IMR-90 (cell line): ENCODE data around the gene ATP2C2. TPM values are rescaled to one million over a fixed set of nuclear protein-coding genes. Genes with fewer than 3 reads are reported as not detected.

ENCODE experiments used
- ATAC-seq: fragments of 200-7000 bp; cut with Tn5 transposase; 2 replicates; pipeline ENCODE4 v1.9.1; 2020; ENCODE audit warnings: low read depth, mild to moderate bottlenecking, moderate library complexity
- BruUV-seq: library from RNA; stranded (reverse); fragments of 400-500 nt; replicated peaks from 2 replicates; lab custom pipeline; 2021; lab: Mats Ljungman, UMichigan
- CTCF ChIA-PET: fragments of 300-600 bp; formaldehyde crosslinking; extraction: SDS; loops from one replicate; lab custom pipeline; 2021; ENCODE audit warnings: antibody characterized with exemption; lab: Yijun Ruan, JAX
- POLR2A ChIA-PET: fragments of 300-600 bp; sonication (Branson Sonifier 250); formaldehyde crosslinking; loops from one replicate; lab custom pipeline; 2022; ENCODE audit warnings: antibody characterized with exemption; ENCODE audit not compliant: unreplicated experiment; lab: Charles Lee
- DNase-seq: peaks from one replicate; pipeline ENCODE4 v3.0.0; 2013
- H2AFZ ChIP-seq: replicated peaks from 2 replicates; pipeline ENCODE3; 2013; ENCODE audit warnings: low read length, mild to moderate bottlenecking; ENCODE audit not compliant: poor library complexity
- H2AK5ac ChIP-seq: 2 replicates; pipeline ENCODE4 v1.6.1; 2013; ENCODE audit warnings: low read depth, low read length, inconsistent platforms
- H2AK9ac ChIP-seq: replicated peaks from 2 replicates; pipeline ENCODE3; 2013; ENCODE audit warnings: mild to moderate bottlenecking, low read depth, low read length, moderate library complexity; ENCODE audit not compliant: poor library complexity
- H2BK120ac ChIP-seq: 2 replicates; pipeline ENCODE4 v1.6.1; 2013; ENCODE audit warnings: low read depth, low read length, inconsistent platforms
- H2BK15ac ChIP-seq: 3 replicates; pipeline ENCODE4 v1.6.1; 2013; ENCODE audit warnings: low read depth, low read length, inconsistent platforms
- H2BK20ac ChIP-seq: 2 replicates; pipeline ENCODE4 v1.6.1; 2013; ENCODE audit warnings: low read depth, mild to moderate bottlenecking, inconsistent platforms, low read length, moderate library complexity
- H2BK5ac ChIP-seq: 2 replicates; pipeline ENCODE4 v1.6.1; 2013; ENCODE audit warnings: mild to moderate bottlenecking, low read depth, low read length, inconsistent platforms; ENCODE audit not compliant: poor library complexity, severe bottlenecking
- H3K14ac ChIP-seq: replicated peaks from 2 replicates; pipeline ENCODE4 v1.6.1; 2013; ENCODE audit warnings: low read depth, low read length, inconsistent platforms
- H3K18ac ChIP-seq: 2 replicates; pipeline ENCODE4 v1.6.1; 2013; ENCODE audit warnings: low read depth, low read length, control low read depth
- H3K23ac ChIP-seq: 2 replicates; pipeline ENCODE4 v1.6.1; 2013; ENCODE audit warnings: low read depth, low read length, inconsistent platforms
- H3K27ac ChIP-seq: 2 replicates; pipeline ENCODE4 v1.5.1; 2013; ENCODE audit warnings: mild to moderate bottlenecking, control low read depth, low read length; ENCODE audit not compliant: insufficient read depth
- H3K27me3 ChIP-seq: 2 replicates; pipeline ENCODE4 v1.6.1; 2013; ENCODE audit warnings: low read length; ENCODE audit not compliant: control insufficient read depth, insufficient read depth
- H3K36me3 ChIP-seq: 2 replicates; pipeline ENCODE4 v1.6.1; 2013; ENCODE audit warnings: low read length, mixed read lengths; ENCODE audit not compliant: control insufficient read depth, insufficient read depth
- H3K4ac ChIP-seq: 2 replicates; pipeline ENCODE4 v1.6.1; 2013; ENCODE audit warnings: low read depth, low read length, inconsistent platforms
- H3K4me1 ChIP-seq: 2 replicates; pipeline ENCODE4 v1.6.1; 2013; ENCODE audit warnings: low read length, mixed read lengths; ENCODE audit not compliant: control insufficient read depth, insufficient read depth
- H3K4me2 ChIP-seq: 2 replicates; pipeline ENCODE4 v1.6.1; 2013; ENCODE audit warnings: low read depth, mild to moderate bottlenecking, control low read depth, low read length, moderate library complexity
- H3K4me3 ChIP-seq: 2 replicates; pipeline ENCODE4 v1.5.1; 2013; ENCODE audit warnings: low read depth, mild to moderate bottlenecking, control low read depth, low read length, moderate library complexity; ENCODE audit not compliant: insufficient read depth
- H3K56ac ChIP-seq: 2 replicates; pipeline ENCODE4 v1.6.1; 2013; ENCODE audit warnings: low read length, inconsistent platforms; ENCODE audit not compliant: insufficient read depth; ENCODE audit errors: extremely low read depth
- H3K79me1 ChIP-seq, 2 experiments: 2 replicates each; pipeline ENCODE4 v1.6.1; 2013; ENCODE audit warnings: low read length in 2 of 2, inconsistent platforms in 1 of 2, low read depth in 1 of 2
- H3K9ac ChIP-seq: 2 replicates; pipeline ENCODE4 v1.6.1; 2013; ENCODE audit warnings: low read depth, low read length, control low read depth
- H3K9me1 ChIP-seq: 2 replicates; pipeline ENCODE4 v1.6.1; 2013; ENCODE audit warnings: low read length, inconsistent platforms; ENCODE audit not compliant: insufficient read depth
- H3K9me3 ChIP-seq: 2 replicates; pipeline ENCODE4 v1.6.1; 2013; ENCODE audit warnings: low read length; ENCODE audit not compliant: control insufficient read depth, insufficient read depth
- H4K20me1 ChIP-seq: 2 replicates; pipeline ENCODE4 v1.6.1; 2013; ENCODE audit warnings: low read length, inconsistent platforms; ENCODE audit not compliant: insufficient read depth
- H4K5ac ChIP-seq: 2 replicates; pipeline ENCODE4 v1.6.1; 2013; ENCODE audit warnings: mild to moderate bottlenecking, low read depth, low read length, control low read depth
- H4K8ac ChIP-seq, 2 experiments: 2 replicates each; pipeline ENCODE4 v1.6.1; 2013; ENCODE audit warnings: low read depth in 2 of 2, low read length in 2 of 2, control low read depth in 1 of 2, inconsistent platforms in 1 of 2
- H4K91ac ChIP-seq: 2 replicates; pipeline ENCODE4 v1.6.1; 2013; ENCODE audit warnings: low read depth, low read length, inconsistent platforms; ENCODE audit not compliant: insufficient read depth
- CEBPB ChIP-seq: IDR thresholded peaks from 2 replicates; pipeline ENCODE4 v1.6.1; 2012; ENCODE audit warnings: low read depth, low read length, improper control_type of control experiment
- CHD1 ChIP-seq: IDR thresholded peaks from 2 replicates; pipeline ENCODE4 v1.6.1; 2012; ENCODE audit warnings: low read depth, low read length, improper control_type of control experiment
- CTCF ChIP-seq: conservative IDR thresholded peaks from 2 replicates; pipeline ENCODE4 v1.5.1; 2012; ENCODE audit warnings: mild to moderate bottlenecking, low read depth, low read length, improper control_type of control experiment
- FOS ChIP-seq: fragments of 150-350 bp; IDR thresholded peaks from 2 replicates; pipeline ENCODE4 v1.6.1; 2016; ENCODE audit warnings: low read depth, low read length
- MAFK ChIP-seq: IDR thresholded peaks from 2 replicates; pipeline ENCODE4 v1.6.1; 2012; ENCODE audit warnings: low read depth, low read length, improper control_type of control experiment
- MAZ ChIP-seq: IDR thresholded peaks from 2 replicates; pipeline ENCODE4 v1.6.1; 2012; ENCODE audit warnings: low read depth, mild to moderate bottlenecking, low read length, improper control_type of control experiment, moderate library complexity, borderline replicate concordance
- NFE2L2 ChIP-seq: fragments of 150-350 bp; IDR thresholded peaks from 2 replicates; pipeline ENCODE4 v1.6.1; 2016; ENCODE audit warnings: low read depth, mild to moderate bottlenecking, low read length
- POLR2A ChIP-seq: IDR thresholded peaks from 2 replicates; pipeline ENCODE4 v1.6.1; 2012; ENCODE audit warnings: mild to moderate bottlenecking, low read depth, low read length
- RCOR1 ChIP-seq: IDR thresholded peaks from 2 replicates; pipeline ENCODE4 v1.6.1; 2012; ENCODE audit warnings: mild to moderate bottlenecking, low read length, improper control_type of control experiment; ENCODE audit not compliant: insufficient replicate concordance
- RFX5 ChIP-seq: IDR thresholded peaks from 2 replicates; pipeline ENCODE4 v1.8.0; 2012; ENCODE audit warnings: low read depth, mild to moderate bottlenecking, low read length, moderate library complexity
- SMC3 ChIP-seq: fragments of 150-350 bp; IDR thresholded peaks from 2 replicates; pipeline ENCODE4 v1.6.1; 2016; ENCODE audit warnings: low read depth, mild to moderate bottlenecking, antibody characterized with exemption, low read length, moderate library complexity
- USF2 ChIP-seq: fragments of 150-350 bp; IDR thresholded peaks from 2 replicates; pipeline ENCODE4 v1.6.1; 2017; ENCODE audit warnings: mild to moderate bottlenecking, antibody characterized with exemption, low read length, low read depth
- WGBS, 2 experiments: methylation state at CpG; one replicate each; pipeline versions ENCODE4 v1.1.5 to v1.1.7; 2013; ENCODE audit warnings: missing lambda C conversion rate in 2 of 2; ENCODE audit not compliant: insufficient read length in 1 of 2; ENCODE audit errors: extremely low coverage in 2 of 2; 5-methylcytosine and 5-hydroxymethylcytosine counted together
- dilution Hi-C: fragments of 300-500 bp; cut with HindIII; formaldehyde crosslinking; loops from one replicate; pipeline ENCODE4 v1.14.3; 2018; ENCODE audit warnings: low sequenced_read_pairs; ENCODE audit not compliant: unreplicated experiment
- in situ Hi-C: fragments of 300-500 bp; cut with MboI; formaldehyde crosslinking; loops from 3 replicates; pipeline ENCODE4 v1.14.3; 2019; ENCODE audit warnings: low sequenced_read_pairs, inconsistent platforms, mixed read lengths
- intact Hi-C: fragments of 100-400 bp; cut with micrococcal nuclease; formaldehyde crosslinking; loops from 2 replicates; pipeline ENCODE4 v1.10.0; 2022
- polyA plus RNA-seq, 3 experiments: library from polyadenylated mRNA; depleted of rRNA; stranded (reverse); fragments of >200 nt; gene quantifications; 2 replicates each; pipeline ENCODE4 v1.2.3, GENCODE V29; 2012; ENCODE audit warnings: low replicate concordance in 1 of 3
- total RNA-seq: library from RNA; depleted of rRNA; stranded (reverse); fragments of >200 nt; gene quantifications from 2 replicates; pipeline ENCODE4 v1.2.3, GENCODE V29; 2012
- TF ChIP-seq, protein P1 (sequence below): fragments of 150-350 bp; IDR thresholded peaks from 2 replicates; pipeline ENCODE4 v1.6.1; 2016; ENCODE audit warnings: low read depth, mild to moderate bottlenecking, low read length, moderate library complexity, borderline replicate concordance

The ATP2C2 gene
- total and polyA plus RNA-seq, 2 of the 4 experiments (the other 2 are of a cell fraction): not detected

DNA sequence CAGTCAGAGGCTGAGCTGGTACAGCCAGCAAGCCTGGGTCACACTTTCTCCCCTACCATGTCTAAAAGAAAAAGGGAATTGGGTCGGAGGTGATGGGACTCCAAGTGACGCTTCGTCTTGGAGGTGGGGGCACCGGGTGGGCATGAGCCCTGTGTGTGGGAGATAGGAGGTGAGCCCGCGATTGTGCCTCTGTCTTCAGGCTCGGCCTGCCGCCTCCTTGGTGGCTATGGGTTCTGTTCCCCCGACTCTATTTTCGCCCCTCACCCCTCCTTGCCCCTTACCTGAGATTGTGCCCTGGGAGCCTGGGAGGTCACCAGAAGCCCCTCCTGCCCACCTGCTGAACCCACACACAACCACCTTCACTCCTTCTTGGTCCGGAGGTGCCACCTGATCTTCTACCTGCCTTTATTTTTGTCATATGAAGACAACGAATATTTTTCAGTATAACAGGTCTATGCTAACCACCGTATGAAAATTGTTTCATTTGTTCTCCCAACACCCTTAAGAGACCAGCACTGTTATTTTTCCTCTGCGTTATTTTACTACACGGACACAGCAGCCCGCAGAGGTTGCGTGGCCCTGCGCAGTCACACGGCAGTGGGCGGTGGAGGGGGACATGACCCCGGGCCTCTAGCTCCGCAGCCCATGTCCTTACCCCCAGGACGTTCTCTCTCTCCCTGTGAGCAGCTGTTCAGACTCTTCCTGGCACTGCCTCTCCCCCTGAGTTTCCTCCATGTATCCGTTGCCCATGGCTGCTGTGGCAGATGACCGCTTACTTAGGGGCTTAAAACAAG lies 49.9 kb downstream of the ATP2C2 start:
- H2AK5ac ChIP-seq: no peak overlapping the region
- POLR2A ChIA-PET: no interaction called here
- CTCF ChIA-PET: no interaction called here
- H3K9me3 ChIP-seq: peaks cover 2% of the 10 kb centered on the region; the same call in 1 of the 2 replicates
- H3K14ac ChIP-seq: no peak overlapping the region
- intact Hi-C loops (no loop called here), dilution Hi-C loops (no loop called here), in situ Hi-C loops (no loop called here)
- H3K9me1 ChIP-seq: no peaks in the 10 kb centered on the region
- H2BK15ac ChIP-seq: no peak overlapping the region
- H3K4me2 ChIP-seq: no peak overlapping the region
- no peak overlapping the region for H3K23ac ChIP-seq
- H4K5ac ChIP-seq: no peak overlapping the region
- H4K8ac ChIP-seq: no peak overlapping the region
- WGBS, 2 experiments: 75% methylated on average over 10 of the region's 25 CpGs; no CpG with 5 or more reads in 1 of the 2 experiments
- no peak overlapping the region for H3K18ac ChIP-seq
- BruUV-seq: no TSS peak
- no peak overlapping the region for H3K27ac ChIP-seq
- H4K20me1 ChIP-seq: no peaks in the 10 kb centered on the region
- H2AK9ac ChIP-seq: no peak overlapping the region
- no peak overlapping the region for H3K4me3 ChIP-seq
- TF ChIP-seq POLR2A (no peak), CHD1 (no peak), MAZ (no peak), FOS (no peak), NFE2L2 (no peak), USF2 (no peak), CTCF (no peak), CEBPB (no peak), RCOR1 (no peak), SMC3 (no peak), RFX5 (no peak), MAFK (no peak)
- TF ChIP-seq, protein P1, sequence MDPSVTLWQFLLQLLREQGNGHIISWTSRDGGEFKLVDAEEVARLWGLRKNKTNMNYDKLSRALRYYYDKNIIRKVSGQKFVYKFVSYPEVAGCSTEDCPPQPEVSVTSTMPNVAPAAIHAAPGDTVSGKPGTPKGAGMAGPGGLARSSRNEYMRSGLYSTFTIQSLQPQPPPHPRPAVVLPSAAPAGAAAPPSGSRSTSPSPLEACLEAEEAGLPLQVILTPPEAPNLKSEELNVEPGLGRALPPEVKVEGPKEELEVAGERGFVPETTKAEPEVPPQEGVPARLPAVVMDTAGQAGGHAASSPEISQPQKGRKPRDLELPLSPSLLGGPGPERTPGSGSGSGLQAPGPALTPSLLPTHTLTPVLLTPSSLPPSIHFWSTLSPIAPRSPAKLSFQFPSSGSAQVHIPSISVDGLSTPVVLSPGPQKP: no peak
- H2BK120ac ChIP-seq: no peak overlapping the region
- H4K91ac ChIP-seq: no peak overlapping the region
- H3K4ac ChIP-seq: no peak overlapping the region
- H3K9ac ChIP-seq: no peak overlapping the region
- H3K56ac ChIP-seq: no peak overlapping the region
- H2AFZ ChIP-seq: no peak overlapping the region
- H2BK5ac ChIP-seq: no peak overlapping the region
- peaks cover 54% of the 10 kb centered on the region for H3K27me3 ChIP-seq
- no peaks in the 10 kb centered on the region for H3K79me1 ChIP-seq
- H2BK20ac ChIP-seq: no peak overlapping the region
- H3K4me1 ChIP-seq: no peaks in the 10 kb centered on the region
- no peak for DNase-seq
- no peaks in the 10 kb centered on the region for H3K36me3 ChIP-seq
- ATAC-seq: no peak
